C4-2B (cell line): Measurements from ENCODE around the gene POU6F1.

ENCODE experiments used
- H3K27ac ChIP-seq: fragments of 450-650 bp; 2 replicates; pipeline ENCODE4 v1.5.1; 2017
- CTCF ChIP-seq: fragments of 450-650 bp; conservative IDR thresholded peaks from 2 replicates; pipeline ENCODE4 v1.5.1; 2017; ENCODE audit warnings: mild to moderate bottlenecking
- ZFX ChIP-seq: fragments of 450-650 bp; IDR thresholded peaks from 2 replicates; pipeline ENCODE4 v1.6.1; 2017

The POU6F1 gene

GRCh38 chr12:51156245-51156765 lies 61.6 kb downstream of the POU6F1 start:
- TF ChIP-seq CTCF: no peak
- no peak for TF ChIP-seq ZFX
- no peak overlapping the region for H3K27ac ChIP-seq

- no peak overlapping the region for H3K27ac ChIP-seq
- no peak for TF ChIP-seq ZFX
- no peak for TF ChIP-seq CTCF
Measured at GRCh38 chr12:51152953-51153352, 64.9 kb downstream of the POU6F1 start.

GRCh38 chr12:51150777-51151176 lies 67.1 kb downstream of the POU6F1 start:
- no peak overlapping the region for H3K27ac ChIP-seq
- TF ChIP-seq ZFX (no peak), CTCF (no peak)

GRCh38 chr12:51147309-51147708 lies 70.6 kb downstream of the POU6F1 start:
- peak overlapping the region; percentile 51 for H3K27ac ChIP-seq
- TF ChIP-seq CTCF (no peak), ZFX (no peak)

GRCh38 chr12:51139292-51139844 lies 78.5 kb downstream of the POU6F1 start:
- no peak overlapping the region for H3K27ac ChIP-seq
- TF ChIP-seq ZFX: no peak
- no peak for TF ChIP-seq CTCF
